SK-N-SH (cell line): ENCODE measurements around the gene CEP120. TPM values are rescaled to one million over a fixed set of nuclear protein-coding genes. Genes with fewer than 3 reads are reported as not detected.

ENCODE experiments used
- CTCF ChIA-PET: fragments of 300-600, 350-600 bp; formaldehyde crosslinking; extraction: SDS; loops from one replicate; lab custom pipeline; 2021; lab: Yijun Ruan, JAX
- POLR2A ChIA-PET: fragments of 350-600 bp; sonication (Branson Sonifier 250); formaldehyde crosslinking; extraction: SDS; loops from one replicate; lab custom pipeline; 2020; ENCODE audit warnings: antibody characterized with exemption, inconsistent platforms; lab: Yijun Ruan, JAX
- DNase-seq: peaks from one replicate; pipeline ENCODE4 v3.0.0; 2012
- H2AFZ ChIP-seq: fragments of 200-600 bp; sonication (generic); 2 replicates; pipeline ENCODE4 v1.8.1; 2016; ENCODE audit warnings: antibody characterized with exemption, mild to moderate bottlenecking, low read depth
- H3F3A ChIP-seq: fragments of 200-600 bp; sonication (generic); replicated peaks from 2 replicates; pipeline ENCODE3; 2016; ENCODE audit warnings: antibody characterized with exemption, mild to moderate bottlenecking; ENCODE audit not compliant: insufficient read depth
- H3K27ac ChIP-seq, 2 experiments: fragments of 200-500 bp in 1 of 2; fragments of 200-600 bp in 1 of 2; sonication (Bioruptor generic) in 1 of 2; sonication (generic), shearing (Covaris generic) in 1 of 2; 2 replicates each; pipeline versions ENCODE4 v1.5.1 to v1.6.1; 2014 to 2016; ENCODE audit warnings: low read depth in 2 of 2, inconsistent platforms in 1 of 2, low read length in 1 of 2, mild to moderate bottlenecking in 1 of 2, mixed read lengths in 1 of 2
- H3K27me3 ChIP-seq: fragments of 200-600 bp; sonication (generic), shearing (Covaris generic); 2 replicates; pipeline ENCODE4 v1.6.1; 2016; ENCODE audit warnings: mixed run types; ENCODE audit not compliant: insufficient read depth
- H3K36me3 ChIP-seq, 2 experiments: fragments of 200-500 bp in 1 of 2; fragments of 200-600 bp in 1 of 2; sonication (Bioruptor generic) in 1 of 2; sonication (generic) in 1 of 2; replicated peaks in 1 of 2; 2 replicates each; pipeline versions ENCODE3 to v1.5.1; 2014 to 2016; ENCODE audit warnings: low read length in 1 of 2, mild to moderate bottlenecking in 1 of 2; ENCODE audit not compliant: insufficient read depth in 2 of 2, control insufficient read depth in 1 of 2
- H3K4me1 ChIP-seq, 2 experiments: fragments of 200-500 bp in 1 of 2; fragments of 200-600 bp in 1 of 2; sonication (Bioruptor generic) in 1 of 2; sonication (generic), shearing (Covaris generic) in 1 of 2; 2 replicates each; pipeline versions ENCODE4 v1.5.1 to v1.6.1; 2014 to 2016; ENCODE audit warnings: low read depth in 1 of 2, low read length in 1 of 2, mixed run types in 1 of 2; ENCODE audit not compliant: insufficient read depth in 2 of 2, control insufficient read depth in 1 of 2
- H3K4me2 ChIP-seq: fragments of 200-600 bp; sonication (generic), shearing (Covaris generic); 2 replicates; pipeline ENCODE4 v1.6.1; 2017; ENCODE audit warnings: mixed run types
- H3K4me3 ChIP-seq, 2 experiments: fragments of 200-500 bp in 1 of 2; fragments of 200-600 bp in 1 of 2; sonication (Bioruptor generic) in 1 of 2; sonication (generic), shearing (Covaris generic) in 1 of 2; 2 replicates each; pipeline versions ENCODE4 v1.5.1 to v1.8.1; 2014 to 2016; ENCODE audit warnings: low read depth in 2 of 2, inconsistent platforms in 1 of 2, low read length in 1 of 2, mild to moderate bottlenecking in 1 of 2, mixed read lengths in 1 of 2, moderate library complexity in 1 of 2
- H3K79me2 ChIP-seq: fragments of 200-600 bp; sonication (generic); 2 replicates; pipeline ENCODE4 v1.8.1; 2017; ENCODE audit warnings: mild to moderate bottlenecking; ENCODE audit not compliant: insufficient read depth
- H3K9ac ChIP-seq: fragments of 200-600 bp; sonication (generic); 2 replicates; pipeline ENCODE4 v1.6.1; 2017; ENCODE audit warnings: mixed run types
- H3K9me2 ChIP-seq: fragments of 200-600 bp; sonication (generic); 2 replicates; pipeline ENCODE4 v1.6.1; 2017; ENCODE audit warnings: mixed run types
- H3K9me3 ChIP-seq: fragments of 200-600 bp; sonication (generic); 2 replicates; pipeline ENCODE4 v1.6.1; 2017; ENCODE audit warnings: mixed run types, mild to moderate bottlenecking, moderate library complexity
- H4K20me1 ChIP-seq: fragments of 200-600 bp; sonication (generic); 2 replicates; pipeline ENCODE4 v1.6.1; 2017; ENCODE audit warnings: mild to moderate bottlenecking, mixed run types; ENCODE audit not compliant: insufficient read depth
- EZH2phosphoT487 ChIP-seq: fragments of 200-600 bp; sonication (generic); IDR thresholded peaks from 2 replicates; pipeline ENCODE4 v1.6.1; 2017; ENCODE audit warnings: low read depth, mixed run types, mild to moderate bottlenecking, antibody characterized with exemption, moderate library complexity, borderline replicate concordance
- FOSL2 ChIP-seq: IDR thresholded peaks from 2 replicates; pipeline ENCODE4 v1.4.0; 2012; ENCODE audit warnings: low read depth, mild to moderate bottlenecking, moderate library complexity, borderline replicate concordance
- FOXM1 ChIP-seq: IDR thresholded peaks from 2 replicates; pipeline ENCODE4 v1.4.0; 2012; ENCODE audit warnings: low read depth, mild to moderate bottlenecking
- GABPA ChIP-seq: IDR thresholded peaks from 2 replicates; pipeline ENCODE4 v1.4.0; 2012; ENCODE audit warnings: low read depth, mild to moderate bottlenecking
- GATA2 ChIP-seq: sonication (generic); formaldehyde crosslinking; IDR thresholded peaks from 2 replicates; pipeline ENCODE4 v1.5.0; 2020; ENCODE audit warnings: mild to moderate bottlenecking, missing genetic modification reagents
- IRF3 ChIP-seq: fragments of 150-350 bp; IDR thresholded peaks from 2 replicates; pipeline ENCODE4 v1.6.1; 2016; ENCODE audit warnings: mild to moderate bottlenecking, low read depth, low read length
- NFIC ChIP-seq: IDR thresholded peaks from 2 replicates; pipeline ENCODE4 v1.4.0; 2012; ENCODE audit warnings: borderline replicate concordance
- NRF1 ChIP-seq: IDR thresholded peaks from 2 replicates; pipeline ENCODE4 v1.6.1; 2012; ENCODE audit warnings: low read depth, mild to moderate bottlenecking, low read length
- PBX3 ChIP-seq: IDR thresholded peaks from 2 replicates; pipeline ENCODE4; 2012
- RCOR1 ChIP-seq: fragments of 150-350 bp; IDR thresholded peaks from 2 replicates; pipeline ENCODE4 v1.6.1; 2017; ENCODE audit warnings: antibody characterized with exemption, low read length
- RFX5 ChIP-seq: IDR thresholded peaks from 2 replicates; pipeline ENCODE4 v1.6.1; 2012; ENCODE audit warnings: mild to moderate bottlenecking, improper control_type of control experiment, low read length
- RXRA ChIP-seq: IDR thresholded peaks from 2 replicates; pipeline ENCODE4 v1.4.0; 2012; ENCODE audit warnings: low read depth, mild to moderate bottlenecking, borderline replicate concordance
- TAF1 ChIP-seq: IDR thresholded peaks from 2 replicates; pipeline ENCODE4 v1.6.1; 2012; ENCODE audit warnings: low read depth, mild to moderate bottlenecking, low read length, moderate library complexity, borderline replicate concordance
- TEAD4 ChIP-seq: IDR thresholded peaks from 2 replicates; pipeline ENCODE4 v1.4.0; 2012; ENCODE audit warnings: mild to moderate bottlenecking, borderline replicate concordance; ENCODE audit not compliant: insufficient read depth
- USF2 ChIP-seq: fragments of 150-350 bp; IDR thresholded peaks from 2 replicates; pipeline ENCODE4 v1.6.1; 2017; ENCODE audit warnings: antibody characterized with exemption, low read length, low read depth, borderline replicate concordance
- WGBS: methylation state at CpG from one replicate; pipeline ENCODE4 v1.1.6; 2017; ENCODE audit warnings: low lambda C conversion rate; 5-methylcytosine and 5-hydroxymethylcytosine counted together
- polyA plus RNA-seq, 3 experiments: library from polyadenylated mRNA; depleted of rRNA; stranded (reverse); fragments of >200 nt; gene quantifications; 2 replicates each; pipeline ENCODE4 v1.2.3, GENCODE V29; 2012
- TF ChIP-seq, protein P1 (sequence below): IDR thresholded peaks from 2 replicates; pipeline ENCODE4 v1.4.0; 2012; ENCODE audit warnings: low read depth, borderline replicate concordance

Gene CEP120
- polyA plus RNA-seq, 1 of the 3 experiments (the other 2 are of a cell fraction): 5.0 TPM

- Histone ChIP-seq H3K9ac (no peak overlapping the region), H4K20me1 (no peaks in the 10 kb centered on the region), H3K27ac (no peak overlapping the region), H3K4me2 (no peak overlapping the region), H3K9me2 (no peaks in the 10 kb centered on the region), H3K36me3 (no peaks in the 10 kb centered on the region), H3K4me1 (peaks cover 0 to 3% of the 10 kb centered on the region in 2 experiments; a peak in 2 of 4 replicates), H3F3A (no peaks in the 10 kb centered on the region), H3K27me3 (no peaks in the 10 kb centered on the region), H3K79me2 (no peaks in the 10 kb centered on the region), H2AFZ (no peak overlapping the region), H3K4me3 (no peak overlapping the region), H3K9me3 (no peaks in the 10 kb centered on the region)
- CTCF ChIA-PET: interaction anchor here (0.7 kb wide), 1 partner anchor 21 kb away, joined by 3 read pairs; the partner anchor contains the start of gene CEP120
- 73% methylated on average over 3 of the region's 3 CpGs for WGBS
- no peak for DNase-seq
- POLR2A ChIA-PET: no interaction called here
- TF ChIP-seq PBX3: no peak
- no peak for TF ChIP-seq RFX5
- TF ChIP-seq GATA2 (CRISPR knock-in tag): no peak
- no peak for TF ChIP-seq TEAD4
- TF ChIP-seq NRF1: no peak
- no peak for TF ChIP-seq FOXM1
- TF ChIP-seq NFIC: no peak
- no peak for TF ChIP-seq RCOR1
- TF ChIP-seq, protein P1, sequence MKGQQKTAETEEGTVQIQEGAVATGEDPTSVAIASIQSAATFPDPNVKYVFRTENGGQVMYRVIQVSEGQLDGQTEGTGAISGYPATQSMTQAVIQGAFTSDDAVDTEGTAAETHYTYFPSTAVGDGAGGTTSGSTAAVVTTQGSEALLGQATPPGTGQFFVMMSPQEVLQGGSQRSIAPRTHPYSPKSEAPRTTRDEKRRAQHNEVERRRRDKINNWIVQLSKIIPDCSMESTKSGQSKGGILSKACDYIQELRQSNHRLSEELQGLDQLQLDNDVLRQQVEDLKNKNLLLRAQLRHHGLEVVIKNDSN: no peak
- no peak for TF ChIP-seq FOSL2
These were observed 20.8 kb upstream of the CEP120 start for GRCh38 chr5:123444016-123444415.

DNA sequence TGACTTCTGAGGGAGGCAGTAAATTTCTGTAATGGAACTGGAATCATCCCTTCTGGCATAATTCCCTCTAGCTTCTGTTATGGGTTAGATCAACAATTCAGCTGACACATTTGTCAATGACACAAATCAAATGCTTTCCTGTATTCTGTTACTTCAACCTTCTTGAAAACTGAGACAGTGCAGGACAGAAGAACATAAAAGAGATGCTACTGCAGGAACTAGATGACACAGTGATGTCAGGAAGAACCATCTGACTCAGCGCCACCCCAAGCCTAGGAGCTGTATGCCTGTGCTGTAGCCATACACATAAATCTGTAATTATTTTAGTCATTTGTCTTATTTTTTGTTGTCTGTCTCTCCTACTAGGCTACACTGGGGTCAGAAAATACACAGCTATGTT is 18.2 kb upstream of the CEP120 start:
- ChIA-PET CTCF (interaction anchor here (0.6 to 2.9 kb wide), 3 partner anchors 10 to 170 kb away, joined by 3 to 15 read pairs (median 4); partner anchors contain the start of gene CEP120), POLR2A (interaction anchor here (1.4 to 1.5 kb wide), 2 partner anchors 18 to 70 kb away, joined by 3 read pairs; partner anchors contain the start of genes CEP120 and CSNK1G3)
- no peaks in the 10 kb centered on the region for H3K9me3 ChIP-seq
- TF ChIP-seq EZH2phosphoT487 (no peak), GABPA (no peak), FOSL2 (no peak), TAF1 (no peak), FOXM1 (no peak), IRF3 (no peak), USF2 (no peak), RXRA (no peak), TEAD4 (no peak), NFIC (no peak)
- no peaks in the 10 kb centered on the region for H3K9me2 ChIP-seq
- no peaks in the 10 kb centered on the region for H3F3A ChIP-seq
- H2AFZ ChIP-seq: no peak overlapping the region
- WGBS: 82% methylated on average over 1 of the region's 1 CpG
- no peak overlapping the region for H3K27ac ChIP-seq
- H3K4me2 ChIP-seq: no peak overlapping the region
- H3K79me2 ChIP-seq: no peaks in the 10 kb centered on the region
- H4K20me1 ChIP-seq: no peaks in the 10 kb centered on the region
- H3K9ac ChIP-seq: no peak overlapping the region
- no peaks in the 10 kb centered on the region for H3K27me3 ChIP-seq
- H3K4me1 ChIP-seq: peaks cover 0 to 3% of the 10 kb centered on the region in 2 experiments; a peak in 1 of 4 replicates
- DNase-seq: no peak
- H3K4me3 ChIP-seq: no peak overlapping the region
- H3K36me3 ChIP-seq: no peaks in the 10 kb centered on the region
